Smooth muscle cell of the coronary artery (primary cell): ENCODE results near the gene ETHE1. TPM values are rescaled to one million over a fixed set of nuclear protein-coding genes. Genes with fewer than 3 reads are reported as not detected.

Experiments used
- total RNA-seq: library from RNA; depleted of rRNA; stranded (reverse); fragments of >200 nt; gene quantifications from 2 replicates; pipeline ENCODE4 v1.2.3, GENCODE V29; 2014; ENCODE audit warnings: low replicate concordance

Gene ETHE1
- 115 and 156 TPM in 2 replicates for total RNA-seq

DNA sequence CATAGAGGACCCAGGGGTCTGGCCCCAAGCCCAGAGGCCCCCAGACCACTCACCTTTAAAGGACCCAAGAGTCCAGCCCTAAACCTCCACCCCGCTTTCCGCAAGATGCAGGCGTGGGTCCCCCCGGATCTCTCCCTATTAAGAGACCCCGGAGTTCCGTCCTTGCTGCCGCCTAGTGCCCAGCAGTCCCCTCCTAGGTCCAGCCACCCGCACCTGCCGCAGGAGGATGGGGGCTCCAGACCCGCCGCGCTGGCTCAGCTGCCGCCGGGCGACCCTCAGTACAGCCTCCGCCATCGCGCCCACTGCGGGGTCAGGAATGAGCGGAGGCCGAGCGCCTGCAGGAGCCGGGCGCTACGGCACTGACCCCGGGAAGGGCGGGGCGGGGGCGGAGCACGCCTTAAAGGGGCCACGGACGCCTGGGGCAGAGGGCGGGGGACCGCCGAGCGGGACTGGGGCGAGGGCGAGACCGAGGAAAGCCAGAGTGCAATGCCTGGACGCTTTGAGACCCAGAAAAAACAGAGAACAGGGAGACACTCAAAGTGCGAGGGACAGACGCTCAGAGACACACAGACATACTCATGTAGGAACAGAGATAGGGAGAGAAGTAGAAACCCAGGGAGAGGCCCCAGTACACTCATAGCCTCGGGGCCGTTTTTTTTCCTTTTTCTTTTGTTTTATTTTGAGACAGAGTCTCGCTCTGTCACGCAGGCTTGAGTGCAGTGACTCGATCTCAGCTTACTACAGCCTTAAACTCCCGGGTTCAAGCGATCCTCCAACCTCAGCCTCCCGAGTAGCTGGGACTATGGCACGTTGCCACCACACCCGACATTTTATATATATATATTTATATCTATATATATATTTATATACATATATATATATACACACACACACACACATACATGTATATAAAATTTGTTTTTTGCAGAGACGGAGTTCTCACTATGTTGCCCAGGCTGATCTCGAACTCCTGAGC, at the start of gene ETHE1:
Gene ETHE1, minus strand, starts transcription at position 318 of the 976 bp plus-strand sequence. Its CDS starts 24 bp downstream, at position 294.

DNA sequence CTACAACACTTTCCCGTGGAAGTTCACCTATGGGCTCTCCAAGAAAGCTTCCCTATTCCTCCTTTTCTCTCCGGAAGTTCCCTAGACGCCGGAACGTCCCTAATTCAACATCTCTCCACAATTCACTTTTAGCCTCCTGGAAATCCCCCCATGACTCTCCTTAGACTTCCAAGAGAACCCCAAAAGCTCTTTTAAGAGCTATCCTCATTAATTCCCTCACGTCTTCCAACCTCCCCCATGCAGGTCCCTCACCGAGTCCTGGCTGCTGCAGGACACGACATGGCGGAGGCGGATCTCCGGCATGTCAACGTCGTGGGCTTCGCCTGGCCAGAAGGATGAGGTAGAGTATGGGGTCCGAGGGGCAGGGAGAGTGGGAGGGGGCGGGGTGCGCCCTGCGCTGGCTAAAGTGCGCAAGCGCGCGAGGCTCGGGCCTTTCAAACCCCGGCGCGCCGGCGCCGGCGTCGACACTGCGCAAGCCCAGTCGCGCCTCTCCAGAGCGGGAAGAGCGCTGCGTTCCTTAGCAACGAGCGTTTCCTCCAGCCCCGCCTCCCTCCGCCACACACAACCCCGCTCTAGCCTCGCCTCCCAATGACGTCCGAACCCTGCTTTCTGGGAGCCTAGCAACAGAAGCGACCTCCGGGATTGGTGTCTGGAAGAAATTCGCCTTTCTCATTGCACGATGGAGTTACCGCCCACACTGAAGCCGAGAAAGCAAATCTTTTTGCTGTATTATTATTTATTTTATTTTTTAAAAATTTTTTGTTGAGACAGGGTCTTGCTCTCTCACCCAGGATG, 48.4 kb upstream of the ETHE1 start, which contains the start of the genes PINLYP and XRCC1:
Gene PINLYP, plus strand, starts transcription at position 646 of the 795 bp plus-strand sequence. CDS start 1,391 bp downstream, outside the sequence.
Gene XRCC1, minus strand, starts transcription at position 372 of the 795 bp plus-strand sequence. Its CDS starts 69 bp downstream, at position 303.

GRCh38 chr19:43532962-43533545, 6.1 kb upstream of the ETHE1 start, which contains the start of gene ZNF575:
Gene ZNF575 (plus strand): TSS chr19:43533188. CDS start chr19:43534423, 1,235 bp downstream.

GRCh38 chr19:43504426-43505185, 22.4 kb downstream of the ETHE1 start, which contains the start of gene PHLDB3:
Gene PHLDB3 (minus strand): TSS chr19:43504746. CDS start chr19:43504118, 628 bp downstream.

GRCh38 chr19:43465468-43466120, 61.4 kb downstream of the ETHE1 start, which contains the start of gene LYPD3:
Gene LYPD3 (minus strand): TSS chr19:43465608. CDS start chr19:43465571, 37 bp downstream.

Other genes starting within 250 kb of the ETHE1 start
- 0.12 TPM in 1 of 2 replicates, not detected in the other for gene CD177, start 173.5 kb downstream of the ETHE1 start, total RNA-seq
- gene TEX101, start 112.3 kb downstream of the ETHE1 start, total RNA-seq, result not detected in 2 replicates
- gene LYPD3, start 61.6 kb downstream of the ETHE1 start, total RNA-seq, result 0.08 TPM in 1 of 2 replicates, not detected in the other
- 14.2 and 33.9 TPM in 2 replicates for gene PHLDB3, start 22.5 kb downstream of the ETHE1 start, total RNA-seq
- gene ZNF575, start 6.0 kb upstream of the ETHE1 start, total RNA-seq, result 0.08 and 0.12 TPM in 2 replicates
- gene XRCC1, start 48.3 kb upstream of the ETHE1 start, total RNA-seq, result 11.2 and 18.5 TPM in 2 replicates
- 0.83 and 6.4 TPM in 2 replicates for gene PINLYP, start 48.6 kb upstream of the ETHE1 start, total RNA-seq
- 17.1 and 22.7 TPM in 2 replicates for gene IRGQ, start 68.9 kb upstream of the ETHE1 start, total RNA-seq
- 8.0 and 11.8 TPM in 2 replicates for gene ZNF576, start 69.4 kb upstream of the ETHE1 start, total RNA-seq
- gene SRRM5, start 84.9 kb upstream of the ETHE1 start, total RNA-seq, result not detected in 2 replicates
- 38.0 and 53.7 TPM in 2 replicates for gene ZNF428, start 92.4 kb upstream of the ETHE1 start, total RNA-seq
- 1.7 and 3.4 TPM in 2 replicates for gene CADM4, start 112.6 kb upstream of the ETHE1 start, total RNA-seq
- 38.0 and 43.1 TPM in 2 replicates for gene PLAUR, start 143.0 kb upstream of the ETHE1 start, total RNA-seq
- gene IRGC, start 188.9 kb upstream of the ETHE1 start, total RNA-seq, result not detected in 2 replicates
- 8.7 and 9.1 TPM in 2 replicates for gene SMG9, start 227.8 kb upstream of the ETHE1 start, total RNA-seq